ENCODE measurements around the gene MC3R.

Gene MC3R

GRCh38 chr20:56245761-56246160, 2.8 kb upstream of the MC3R start:
- TF ChIP-seq, protein P1, sequence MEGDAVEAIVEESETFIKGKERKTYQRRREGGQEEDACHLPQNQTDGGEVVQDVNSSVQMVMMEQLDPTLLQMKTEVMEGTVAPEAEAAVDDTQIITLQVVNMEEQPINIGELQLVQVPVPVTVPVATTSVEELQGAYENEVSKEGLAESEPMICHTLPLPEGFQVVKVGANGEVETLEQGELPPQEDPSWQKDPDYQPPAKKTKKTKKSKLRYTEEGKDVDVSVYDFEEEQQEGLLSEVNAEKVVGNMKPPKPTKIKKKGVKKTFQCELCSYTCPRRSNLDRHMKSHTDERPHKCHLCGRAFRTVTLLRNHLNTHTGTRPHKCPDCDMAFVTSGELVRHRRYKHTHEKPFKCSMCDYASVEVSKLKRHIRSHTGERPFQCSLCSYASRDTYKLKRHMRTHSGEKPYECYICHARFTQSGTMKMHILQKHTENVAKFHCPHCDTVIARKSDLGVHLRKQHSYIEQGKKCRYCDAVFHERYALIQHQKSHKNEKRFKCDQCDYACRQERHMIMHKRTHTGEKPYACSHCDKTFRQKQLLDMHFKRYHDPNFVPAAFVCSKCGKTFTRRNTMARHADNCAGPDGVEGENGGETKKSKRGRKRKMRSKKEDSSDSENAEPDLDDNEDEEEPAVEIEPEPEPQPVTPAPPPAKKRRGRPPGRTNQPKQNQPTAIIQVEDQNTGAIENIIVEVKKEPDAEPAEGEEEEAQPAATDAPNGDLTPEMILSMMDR (IDR thresholded peaks at IDR 0.05; ENCODE audit: insufficient read depth, low read depth, low read length, missing control alignments) = no peak
- DNase-seq (ENCODE audit: low read depth) = no peak
- no peak overlapping the region for H3K4me3 ChIP-seq (ENCODE audit: low read depth, low read length)

DNA sequence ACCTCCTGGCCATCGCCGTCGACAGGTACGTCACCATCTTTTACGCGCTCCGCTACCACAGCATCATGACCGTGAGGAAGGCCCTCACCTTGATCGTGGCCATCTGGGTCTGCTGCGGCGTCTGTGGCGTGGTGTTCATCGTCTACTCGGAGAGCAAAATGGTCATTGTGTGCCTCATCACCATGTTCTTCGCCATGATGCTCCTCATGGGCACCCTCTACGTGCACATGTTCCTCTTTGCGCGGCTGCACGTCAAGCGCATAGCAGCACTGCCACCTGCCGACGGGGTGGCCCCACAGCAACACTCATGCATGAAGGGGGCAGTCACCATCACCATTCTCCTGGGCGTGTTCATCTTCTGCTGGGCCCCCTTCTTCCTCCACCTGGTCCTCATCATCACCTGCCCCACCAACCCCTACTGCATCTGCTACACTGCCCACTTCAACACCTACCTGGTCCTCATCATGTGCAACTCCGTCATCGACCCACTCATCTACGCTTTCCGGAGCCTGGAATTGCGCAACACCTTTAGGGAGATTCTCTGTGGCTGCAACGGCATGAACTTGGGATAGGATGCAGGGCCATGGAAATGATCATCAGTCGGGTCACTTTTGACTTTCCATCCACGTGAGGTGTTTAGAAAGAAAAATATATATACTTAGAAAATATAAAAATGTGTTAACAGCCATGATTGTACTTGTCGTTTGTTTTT, 868 bp downstream of the MC3R start:
- peak; percentile 9 for DNase-seq (ENCODE audit: low read depth)
- no peak overlapping the region for H3K4me3 ChIP-seq (ENCODE audit: low read depth, low read length)
- TF ChIP-seq, protein P1 (IDR thresholded peaks at IDR 0.05; ENCODE audit: insufficient read depth, low read depth, low read length, missing control alignments) = peak; percentile 20

- no peak for DNase-seq (ENCODE audit: low read depth)
- TF ChIP-seq, protein P1 (IDR thresholded peaks at IDR 0.05; ENCODE audit: insufficient read depth, low read depth, low read length, missing control alignments) = no peak
- H3K4me3 ChIP-seq (ENCODE audit: low read depth, low read length) = no peak overlapping the region
These were observed 1.4 kb downstream of the MC3R start for GRCh38 chr20:56249956-56250355.

DNA sequence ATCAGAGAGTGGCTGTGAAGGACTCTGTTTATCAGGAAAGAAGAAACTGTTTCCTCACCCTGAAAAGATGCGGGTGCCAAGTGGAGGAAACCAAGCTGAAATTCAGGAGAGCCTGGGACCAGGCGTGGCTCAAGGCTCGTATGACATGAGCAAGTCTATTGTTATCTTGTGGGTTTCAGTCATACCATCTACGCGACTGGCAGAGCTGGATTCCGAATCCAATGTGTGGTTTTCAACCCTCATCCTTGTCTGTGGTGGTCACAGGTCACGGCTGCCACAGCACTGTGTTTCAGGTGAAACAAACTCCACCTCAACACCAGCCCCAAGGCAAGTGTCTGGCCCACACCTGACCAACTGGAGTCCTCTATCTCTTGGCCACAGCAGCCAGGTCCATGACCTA, 9.1 kb downstream of the MC3R start:
- H3K4me3 ChIP-seq (ENCODE audit: low read depth, low read length) = no peak overlapping the region
- DNase-seq (ENCODE audit: low read depth) = no peak
- TF ChIP-seq, protein P1 (IDR thresholded peaks at IDR 0.05; ENCODE audit: insufficient read depth, low read depth, low read length, missing control alignments) = no peak

- no peak overlapping the region for H3K4me3 ChIP-seq (ENCODE audit: low read depth, low read length)
- TF ChIP-seq, protein P1 (IDR thresholded peaks at IDR 0.05; ENCODE audit: insufficient read depth, low read depth, low read length, missing control alignments) = no peak
- DNase-seq (ENCODE audit: low read depth) = no peak
These were observed 11.4 kb downstream of the MC3R start for GRCh38 chr20:56259948-56260347.

GRCh38 chr20:56268536-56268935, 20.0 kb downstream of the MC3R start:
- TF ChIP-seq, protein P1 (IDR thresholded peaks at IDR 0.05; ENCODE audit: insufficient read depth, low read depth, low read length, missing control alignments) = no peak
- DNase-seq (ENCODE audit: low read depth) = no peak
- H3K4me3 ChIP-seq (ENCODE audit: low read depth, low read length) = no peak overlapping the region

DNA sequence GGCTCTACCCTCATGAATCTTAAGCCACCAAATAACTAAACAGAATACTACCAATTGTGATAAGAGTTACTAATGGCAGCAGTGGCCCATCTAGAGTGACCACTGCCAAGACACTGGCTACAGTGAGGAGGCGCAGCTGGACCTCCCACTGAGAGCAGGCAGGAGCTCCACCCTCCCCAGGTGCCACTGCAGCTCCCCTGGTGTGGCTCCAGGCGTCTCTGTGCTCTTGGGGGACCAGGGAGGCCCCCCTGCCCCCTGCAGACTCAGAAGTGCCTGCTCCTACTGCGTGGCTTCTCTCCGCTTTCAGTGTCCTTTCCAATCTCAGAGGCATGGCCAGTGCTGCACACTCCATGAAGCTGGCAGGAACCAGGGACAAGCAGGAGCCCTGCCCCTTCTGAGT, 23.4 kb downstream of the MC3R start:
- no peak for DNase-seq (ENCODE audit: low read depth)
- no peak overlapping the region for H3K4me3 ChIP-seq (ENCODE audit: low read depth, low read length)
- TF ChIP-seq, protein P1 (IDR thresholded peaks at IDR 0.05; ENCODE audit: insufficient read depth, low read depth, low read length, missing control alignments) = no peak
